KBM-7 (cell line): ENCODE results near the gene GPD1.
"Not testable (repeated sequence)": the region's sequence is repeated elsewhere in the genome, so short reads cannot be mapped to it uniquely, and the experiment has no call there.

Experiments used
- DNase-seq: peaks from one replicate; pipeline ENCODE4 v3.0.0-alpha.2; 2015
- in situ Hi-C: fragments of 300-500 bp; cut with MboI; formaldehyde crosslinking; loops from 2 replicates; pipeline ENCODE4 v1.14.3; 2020; ENCODE audit warnings: low sequenced_read_pairs, low pct_unique_long_range_greater_than_20kb, mixed read lengths

Gene GPD1

GRCh38 chr12:50070314-50071060 is 33.3 kb upstream of the GPD1 start:
- in situ Hi-C loops, result no loop called here
- peak; percentile 88 for DNase-seq

GRCh38 chr12:50072198-50072907 is 31.5 kb upstream of the GPD1 start:
- no peak for DNase-seq
- in situ Hi-C loops, result no loop called here

DNA sequence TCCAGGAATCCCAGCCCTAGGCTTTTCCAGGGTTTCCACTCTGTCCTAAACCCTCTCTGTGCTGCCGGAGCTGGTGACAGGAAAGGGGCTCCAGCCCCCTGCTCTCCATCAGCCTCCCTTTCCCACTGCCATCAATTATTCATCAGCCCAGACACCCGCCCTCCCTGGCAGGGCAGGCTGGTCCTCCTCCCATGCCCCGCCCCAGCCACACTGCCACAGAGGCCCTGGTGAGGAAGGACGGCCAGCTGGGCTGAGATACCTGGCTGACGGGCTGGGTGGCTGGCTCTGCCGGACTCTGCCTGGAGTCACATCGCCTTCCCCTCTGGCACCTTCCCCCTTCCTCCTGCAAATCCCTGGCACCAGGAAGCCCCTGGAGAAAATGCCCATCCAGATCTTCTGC is 30.6 kb upstream of the GPD1 start:
- no peak for DNase-seq
- in situ Hi-C loops, result no loop called here

GRCh38 chr12:50073712-50074111 is 30.1 kb upstream of the GPD1 start:
- in situ Hi-C loops, result no loop called here
- DNase-seq, result no peak

GRCh38 chr12:50074936-50075807 is 28.6 kb upstream of the GPD1 start:
- peak; percentile 73 for DNase-seq
- in situ Hi-C loops, result no loop called here

GRCh38 chr12:50075808-50076170 is 28.0 kb upstream of the GPD1 start:
- no peak for DNase-seq
- in situ Hi-C loops, result no loop called here

- no peak for DNase-seq
- in situ Hi-C loops, result no loop called here
Measured at GRCh38 chr12:50077099-50077498, 26.7 kb upstream of the GPD1 start.

GRCh38 chr12:50078281-50078680 is 25.5 kb upstream of the GPD1 start:
- no peak for DNase-seq
- in situ Hi-C loops, result no loop called here

- in situ Hi-C loops, result no loop called here
- DNase-seq, result no peak
Measured at GRCh38 chr12:50079771-50080170, 24.0 kb upstream of the GPD1 start.

- in situ Hi-C loops, result no loop called here
- no peak for DNase-seq
Measured at GRCh38 chr12:50081096-50081808, 22.6 kb upstream of the GPD1 start.

DNA sequence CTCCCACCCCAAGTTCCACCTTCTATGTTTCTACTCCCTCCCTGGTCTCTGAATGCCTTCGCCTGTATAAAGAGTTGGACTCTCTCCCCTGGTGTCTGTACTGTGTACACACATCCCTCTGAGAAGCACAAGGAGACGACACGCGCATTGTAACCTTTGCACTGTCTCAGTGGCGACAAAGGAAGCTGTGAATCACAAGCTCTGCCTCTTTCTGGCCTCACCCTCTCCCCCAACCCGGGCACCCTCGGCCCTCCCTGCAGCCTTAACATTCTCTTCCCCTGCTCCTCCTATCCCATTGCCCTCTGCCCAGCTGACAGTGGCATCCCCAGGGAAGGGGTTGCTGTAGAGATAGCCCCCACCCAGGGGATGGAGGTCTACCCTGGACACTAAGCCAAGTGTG is 21.2 kb upstream of the GPD1 start:
- DNase-seq, result no peak
- in situ Hi-C loops, result no loop called here

DNA sequence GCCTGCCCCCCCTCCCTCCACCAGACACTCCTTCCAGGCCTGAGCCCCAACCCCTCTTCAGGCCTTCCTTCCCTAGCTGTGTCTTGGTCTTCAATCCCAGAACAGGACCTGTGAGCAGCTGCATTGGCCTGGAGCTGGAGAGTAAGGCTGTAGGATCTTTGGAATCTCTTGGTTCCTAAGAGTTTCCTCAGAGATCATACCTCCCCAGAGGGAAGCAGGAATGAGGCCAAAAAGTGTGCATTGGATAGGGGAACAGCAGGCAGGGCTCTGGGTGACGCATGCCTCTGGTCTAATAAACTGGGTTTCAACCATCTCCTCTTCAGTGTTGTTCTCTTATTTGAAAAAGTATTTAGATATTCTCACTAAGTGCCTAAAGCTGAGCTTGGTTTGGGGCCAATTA is 20.5 kb upstream of the GPD1 start:
- in situ Hi-C loops, result no loop called here

GRCh38 chr12:50084409-50084774 is 19.4 kb upstream of the GPD1 start:
- in situ Hi-C loops, DNase-seq: not testable (repeated sequence)

More for the DNA sequence above, 20.5 kb upstream of the GPD1 start:
- DNase-seq, result no peak

DNA sequence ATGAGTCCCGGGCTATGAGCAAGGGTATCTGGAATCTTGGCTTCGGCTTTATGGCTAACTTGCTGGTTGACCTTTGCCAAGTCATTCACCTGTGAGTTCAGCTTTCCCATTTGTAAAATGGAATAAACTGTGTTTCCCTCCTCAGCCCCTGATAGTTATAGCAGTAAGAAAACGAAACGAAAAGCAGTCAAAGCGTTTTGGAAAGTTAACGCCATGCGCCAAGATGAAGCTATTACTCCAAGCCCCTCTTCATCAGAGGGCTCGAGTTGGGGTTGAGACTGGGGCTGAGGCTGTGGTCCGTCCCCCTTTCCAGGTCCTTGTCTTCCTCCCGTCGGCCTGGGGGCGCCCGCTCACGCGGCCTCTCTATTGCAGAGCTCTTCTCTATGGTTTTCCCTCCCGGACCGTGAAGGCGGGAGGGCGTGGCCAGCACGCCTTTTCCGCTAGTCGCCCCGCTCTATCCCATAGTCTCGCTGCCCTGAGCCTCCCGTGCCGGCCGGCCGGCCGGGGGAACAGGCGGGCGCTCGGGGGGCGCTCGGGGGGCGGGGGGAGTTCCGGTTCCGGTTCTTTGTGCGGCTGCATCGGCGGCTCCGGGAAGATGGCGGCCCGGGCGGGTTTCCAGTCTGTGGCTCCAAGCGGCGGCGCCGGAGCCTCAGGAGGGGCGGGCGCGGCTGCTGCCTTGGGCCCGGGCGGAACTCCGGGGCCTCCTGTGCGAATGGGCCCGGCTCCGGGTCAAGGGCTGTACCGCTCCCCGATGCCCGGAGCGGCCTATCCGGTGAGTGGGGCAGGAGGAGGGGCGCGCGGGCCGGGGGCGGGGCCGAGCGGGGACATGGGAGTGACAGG is 18.8 kb upstream of the GPD1 start, which contains the start of gene SMARCD1:
Gene SMARCD1 (plus strand): TSS at position 568 of the 840 bp plus-strand sequence. CDS start 28 bp downstream, at position 596.
- in situ Hi-C loops, result no loop called here
- peak; percentile 91 for DNase-seq

GRCh38 chr12:50085615-50086072 is 18.2 kb upstream of the GPD1 start:
- no peak for DNase-seq
- in situ Hi-C loops, result no loop called here

DNA sequence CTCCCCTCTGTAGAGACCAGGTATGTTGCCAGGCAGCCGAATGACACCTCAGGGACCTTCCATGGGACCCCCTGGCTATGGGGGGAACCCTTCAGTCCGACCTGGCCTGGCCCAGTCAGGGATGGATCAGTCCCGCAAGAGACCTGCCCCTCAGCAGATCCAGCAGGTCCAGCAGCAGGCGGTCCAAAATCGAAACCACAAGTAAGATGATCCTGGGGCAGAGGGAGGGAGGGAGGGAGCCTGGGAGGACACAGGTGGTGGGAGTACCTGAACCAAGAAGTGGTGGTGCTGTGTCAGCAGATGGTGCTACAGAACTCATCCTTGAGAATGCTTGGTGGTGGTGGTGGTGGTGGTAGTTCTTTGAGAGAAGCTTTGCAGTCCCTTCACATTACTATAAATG is 17.7 kb upstream of the GPD1 start:
- in situ Hi-C loops, result no loop called here
- no peak for DNase-seq

DNA sequence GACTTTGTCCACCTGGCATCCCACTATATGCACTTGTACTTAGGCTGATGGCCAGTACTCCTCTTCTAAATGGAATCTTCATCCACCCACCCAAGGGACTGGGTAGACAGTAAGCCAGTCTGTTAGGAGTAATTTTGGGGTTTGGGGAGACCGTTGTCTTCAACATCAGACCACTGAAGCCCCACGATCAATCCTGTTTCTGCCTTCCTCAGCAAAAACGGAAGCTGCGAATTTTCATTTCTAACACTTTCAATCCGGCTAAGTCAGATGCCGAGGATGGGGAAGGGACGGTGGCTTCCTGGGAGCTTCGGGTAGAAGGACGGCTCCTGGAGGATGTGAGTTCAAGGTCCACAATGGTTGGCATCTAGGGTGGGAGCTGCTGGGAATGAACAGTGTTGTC is 16.7 kb upstream of the GPD1 start:
- DNase-seq, result no peak
- in situ Hi-C loops, result no loop called here

DNA sequence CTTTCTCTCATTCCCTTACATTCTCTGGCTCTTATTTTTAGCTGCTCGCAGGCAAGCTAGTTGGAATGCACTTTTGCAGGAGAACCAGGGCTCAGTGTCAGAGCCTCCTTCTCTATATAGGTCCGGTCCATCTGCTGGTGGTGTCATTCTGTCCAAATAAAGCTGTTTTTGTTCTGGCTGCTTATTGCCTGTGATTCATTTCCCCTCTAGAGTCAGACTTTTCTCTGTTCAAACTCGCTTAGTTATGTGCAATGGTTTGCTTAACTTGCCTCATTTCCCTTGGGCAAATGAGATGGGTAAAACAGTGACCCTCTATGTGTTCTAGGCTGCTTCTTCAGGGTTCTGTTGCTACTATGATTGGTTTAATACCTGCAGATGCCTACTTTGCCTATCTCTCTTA is 15.8 kb upstream of the GPD1 start:
- in situ Hi-C loops, result no loop called here
- no peak for DNase-seq
